T1000 (cell line): ENCODE measurements around the gene TRAPPC5.

Experiments used
- DNase-seq: peaks from one replicate; lab custom pipeline; 2025; ENCODE audit warnings: mixed read lengths; lab: John Stamatoyannopoulos, UW

TRAPPC5 gene

DNA sequence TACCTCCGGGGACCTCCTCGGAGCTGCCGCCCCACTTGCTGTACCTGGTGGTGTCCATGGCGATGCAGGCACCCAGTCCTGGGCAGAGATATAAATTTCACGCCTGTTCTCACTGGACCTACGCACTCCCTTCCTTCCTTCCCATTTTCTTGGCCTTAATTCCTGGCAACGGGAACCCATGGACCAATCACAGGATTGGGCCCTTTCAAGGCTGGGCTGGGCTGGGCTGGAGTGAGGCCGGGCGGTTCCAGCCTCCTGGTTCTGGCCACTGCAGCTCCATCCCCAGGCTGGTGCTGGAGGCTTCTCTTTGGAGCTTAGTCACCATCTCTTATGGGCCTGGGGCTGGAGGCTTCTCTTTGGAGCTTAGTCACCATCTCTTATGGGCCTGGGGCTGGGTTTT is 51.4 kb downstream of the TRAPPC5 start, which contains the start of gene CLEC4G:
CLEC4G (minus strand) TSS at position 66 of the 400 bp plus-strand sequence; CDS start at position 58, 8 bp downstream.
- no peak for DNase-seq

DNA sequence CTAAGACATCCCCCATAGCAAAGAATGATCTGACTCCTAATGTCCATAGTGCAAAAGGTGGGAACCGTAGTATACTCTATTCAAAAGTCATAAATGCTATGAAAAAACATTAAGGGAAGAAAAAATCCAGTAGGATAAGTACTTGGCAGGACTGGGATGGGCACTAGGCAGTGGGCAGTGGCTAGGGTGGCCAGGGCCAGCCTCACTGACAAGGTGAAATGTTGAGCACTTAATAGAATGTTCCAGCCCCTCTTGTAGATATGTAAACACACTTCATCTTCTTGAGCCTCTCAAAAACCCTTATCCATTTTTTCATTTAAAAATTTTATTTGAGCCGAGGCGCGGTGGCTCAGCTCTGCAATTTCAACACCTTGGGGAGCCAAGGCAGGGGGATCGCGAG is 52.7 kb downstream of the TRAPPC5 start:
- no peak for DNase-seq

GRCh38 chr19:7734220-7735203 is 53.9 kb downstream of the TRAPPC5 start:
- DNase-seq = no peak

DNA sequence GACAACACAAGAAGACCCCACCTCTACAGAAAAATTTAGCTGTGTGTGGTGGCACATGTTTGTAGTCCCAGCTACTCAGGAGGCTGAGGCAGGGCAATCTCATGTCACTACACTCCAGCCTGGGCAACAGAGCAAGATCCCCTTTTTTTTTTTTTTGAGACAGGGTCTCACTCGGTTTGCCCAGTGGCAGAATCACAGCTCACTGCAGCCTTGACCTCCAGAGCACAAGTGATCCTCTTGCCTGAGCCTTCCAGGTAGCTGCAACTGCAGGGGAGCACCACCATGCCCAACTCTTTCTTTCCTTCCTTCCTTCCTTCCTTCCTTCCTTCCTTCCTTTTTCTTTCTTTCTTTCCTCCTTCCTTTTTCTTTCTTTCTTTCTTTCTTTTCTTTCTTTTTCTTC is 55.5 kb downstream of the TRAPPC5 start:
- DNase-seq = no peak

- DNase-seq = no peak
Measured at GRCh38 chr19:7737215-7737614, 56.6 kb downstream of the TRAPPC5 start.
